ENCODE data around the gene ZNF514.
"Not testable (repeated sequence)": the region's sequence is repeated elsewhere in the genome, so short reads cannot be mapped to it uniquely, and the experiment has no call there.

ZNF514 gene

GRCh38 chr2:95121407-95122196 is 38.0 kb downstream of the ZNF514 start, which contains the start of gene MRPS5:
TSS of gene MRPS5 (minus strand) at chr2:95121808. CDS start at chr2:95121791, 17 bp downstream.
- DNase-seq: peak; percentile 77

GRCh38 chr2:95121093-95121406 is 38.6 kb downstream of the ZNF514 start:
- DNase-seq: no peak

GRCh38 chr2:95115418-95115817 is 44.2 kb downstream of the ZNF514 start:
- DNase-seq: peak; percentile 67

GRCh38 chr2:95113464-95113863 is 46.2 kb downstream of the ZNF514 start:
- no peak for DNase-seq

DNA sequence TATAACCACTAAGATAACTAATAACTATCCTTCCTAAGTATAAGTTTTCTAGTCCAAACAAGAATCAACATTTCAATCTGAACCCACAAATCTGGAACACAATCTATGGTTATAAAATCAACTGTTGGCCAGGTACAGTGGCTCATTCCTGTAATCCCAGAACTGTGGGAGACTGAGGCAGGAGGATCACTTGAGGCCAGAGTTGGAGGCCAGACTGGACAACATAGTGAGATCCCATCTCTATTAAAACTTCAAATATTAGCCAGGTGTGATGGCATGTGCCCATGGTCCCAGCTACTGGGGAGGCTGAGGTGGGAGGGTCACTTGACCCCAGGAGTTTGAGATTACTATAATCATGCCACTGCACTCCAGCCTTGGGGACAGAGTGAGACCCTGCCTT is 49.3 kb downstream of the ZNF514 start:
- no peak for DNase-seq

DNA sequence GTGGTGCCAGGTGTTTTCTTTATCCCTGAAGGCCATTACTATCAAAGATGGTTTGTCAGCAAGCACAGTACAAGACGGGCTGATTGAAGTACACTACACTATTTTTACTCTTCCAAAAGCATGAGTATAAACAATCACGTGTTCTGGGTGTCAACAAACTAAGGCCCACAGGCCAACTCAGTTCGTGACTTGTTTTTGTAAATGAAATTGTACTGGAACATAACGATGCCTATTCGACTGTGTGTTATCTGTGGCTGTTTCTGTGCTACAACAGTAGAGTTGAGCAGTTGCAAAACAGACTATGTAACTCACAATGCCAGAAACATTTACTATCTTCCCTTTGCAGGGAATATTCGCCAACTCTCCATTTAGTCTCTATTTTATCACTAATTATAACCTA is 50.4 kb downstream of the ZNF514 start:
- no peak for DNase-seq

- no peak for DNase-seq
Measured at GRCh38 chr2:95106081-95106480, 53.6 kb downstream of the ZNF514 start.

DNA sequence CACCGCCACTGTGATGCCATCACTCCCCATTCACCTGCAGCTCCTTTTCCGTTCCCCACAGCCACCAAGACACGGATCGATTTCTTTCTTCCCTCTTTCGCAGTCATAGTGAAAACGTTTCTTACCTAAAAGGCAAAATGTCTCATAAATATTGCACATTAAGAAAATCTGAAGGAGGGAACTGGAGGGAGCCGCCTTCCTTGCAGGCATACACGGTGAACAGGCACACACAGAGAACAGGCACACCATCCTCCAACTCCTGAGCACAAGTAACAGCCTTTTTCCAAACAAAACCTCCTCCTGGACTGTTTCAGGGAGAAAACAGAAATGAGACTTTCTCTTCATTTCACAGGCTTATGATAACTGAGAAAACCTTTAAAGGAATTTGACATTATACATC is 55.0 kb downstream of the ZNF514 start:
- DNase-seq: no peak

GRCh38 chr2:95099910-95100309 is 59.7 kb downstream of the ZNF514 start:
- no peak for DNase-seq

GRCh38 chr2:95098273-95098672 is 61.4 kb downstream of the ZNF514 start:
- DNase-seq: not testable (repeated sequence)
